ENCODE results near the gene DMRTA1.
"Not testable (repeated sequence)": the region's sequence is repeated elsewhere in the genome, so short reads cannot be mapped to it uniquely, and the experiment has no call there.

The DMRTA1 gene

GRCh38 chr9:22469928-22470544, 23.4 kb downstream of the DMRTA1 start:
- DNase-seq: no peak

GRCh38 chr9:22481566-22481965, 34.9 kb downstream of the DMRTA1 start:
- no peak for DNase-seq

- DNase-seq: no peak
These were observed 37.0 kb downstream of the DMRTA1 start for GRCh38 chr9:22483528-22484070.

- not testable (repeated sequence) for DNase-seq
These were observed 49.6 kb downstream of the DMRTA1 start for GRCh38 chr9:22496197-22496596.
